GM23338 (cell line): ENCODE measurements around the gene FCHO2. TPM values are rescaled to one million over a fixed set of nuclear protein-coding genes. Genes with fewer than 3 reads are reported as not detected.

ENCODE experiments used
- ATAC-seq: fragments of 200-7000 bp; cut with Tn5 transposase; 3 replicates; pipeline ENCODE4 v1.9.1; 2020
- DNase-seq: peaks from one replicate; pipeline ENCODE4 v3.0.0-alpha.2; 2015; ENCODE audit warnings: low spot score
- H2AFZ ChIP-seq: fragments of 200-600 bp; sonication (generic); 2 replicates; pipeline ENCODE4 v1.8.0; 2016; ENCODE audit warnings: antibody characterized with exemption, mild to moderate bottlenecking, moderate library complexity
- H3F3A ChIP-seq: fragments of 200-600 bp; sonication (generic); replicated peaks from 2 replicates; pipeline ENCODE4 v1.8.0; 2017; ENCODE audit warnings: antibody characterized with exemption, mixed run types, low read depth
- H3K27ac ChIP-seq: fragments of 200-600 bp; sonication (generic); 2 replicates; pipeline ENCODE4 v1.6.1; 2016; ENCODE audit warnings: low read depth
- H3K27me3 ChIP-seq: fragments of 200-600 bp; sonication (generic); 2 replicates; pipeline ENCODE4 v1.8.0; 2016; ENCODE audit warnings: mild to moderate bottlenecking, mixed run types, moderate library complexity; ENCODE audit not compliant: insufficient read depth
- H3K36me3 ChIP-seq: fragments of 200-600 bp; sonication (generic); 2 replicates; pipeline ENCODE4 v1.8.0; 2016; ENCODE audit warnings: mild to moderate bottlenecking; ENCODE audit not compliant: insufficient read depth
- H3K4me1 ChIP-seq: fragments of 200-600 bp; sonication (generic); 2 replicates; pipeline ENCODE4 v1.8.0; 2016; ENCODE audit warnings: mild to moderate bottlenecking, moderate library complexity; ENCODE audit not compliant: insufficient read depth
- H3K4me2 ChIP-seq: fragments of 200-600 bp; sonication (generic); 2 replicates; pipeline ENCODE4 v1.7.1; 2017; ENCODE audit warnings: mixed run types
- H3K4me3 ChIP-seq: fragments of 200-600 bp; sonication (generic); 2 replicates; pipeline ENCODE4 v1.6.1; 2016; ENCODE audit warnings: mixed run types
- H3K79me2 ChIP-seq: fragments of 200-600 bp; sonication (generic); replicated peaks from 2 replicates; pipeline ENCODE4 v1.8.0; 2017; ENCODE audit warnings: mild to moderate bottlenecking; ENCODE audit not compliant: insufficient read depth
- H3K9me2 ChIP-seq: fragments of 200-600 bp; sonication (generic); 2 replicates; pipeline ENCODE4 v1.8.0; 2017; ENCODE audit not compliant: insufficient read depth
- H4K20me1 ChIP-seq: fragments of 200-600 bp; sonication (generic); replicated peaks from 2 replicates; pipeline ENCODE4 v1.8.0; 2017; ENCODE audit warnings: mild to moderate bottlenecking; ENCODE audit not compliant: insufficient read depth
- H3K27ac Mint-ChIP-seq: 2 replicates; pipeline ENCODE4 v1.8.0; 2020; ENCODE audit warnings: inconsistent platforms, mild to moderate bottlenecking, moderate library complexity, mixed read lengths
- H3K27me3 Mint-ChIP-seq: 3 replicates; pipeline ENCODE4 v1.8.0; 2022; ENCODE audit warnings: low read depth, mild to moderate bottlenecking, moderate library complexity, mixed read lengths, inconsistent platforms; ENCODE audit not compliant: insufficient read depth, poor library complexity
- H3K36me3 Mint-ChIP-seq: 3 replicates; pipeline ENCODE4 v1.8.0; 2021; ENCODE audit warnings: low read depth, mild to moderate bottlenecking, inconsistent platforms, moderate library complexity, mixed read lengths
- H3K4me1 Mint-ChIP-seq: 3 replicates; pipeline ENCODE4 v1.8.0; 2020; ENCODE audit warnings: mild to moderate bottlenecking, inconsistent platforms, mixed read lengths
- H3K4me3 Mint-ChIP-seq: 3 replicates; pipeline ENCODE4 v1.8.0; 2021; ENCODE audit warnings: moderate library complexity, mild to moderate bottlenecking, inconsistent platforms, mixed read lengths
- H3K9me3 Mint-ChIP-seq: 3 replicates; pipeline ENCODE4 v1.8.0; 2020; ENCODE audit warnings: moderate library complexity, mild to moderate bottlenecking, inconsistent platforms, mixed read lengths
- CTCF ChIP-seq, 2 experiments: fragments of 200-600 bp in 1 of 2; sonication (generic) in 1 of 2; conservative IDR thresholded peaks; 2 replicates each; pipeline versions ENCODE4 v1.5.1 to v1.6.1; 2016 to 2017; ENCODE audit warnings: antibody characterized with exemption in 2 of 2, low read depth in 2 of 2, mild to moderate bottlenecking in 2 of 2, moderate library complexity in 1 of 2
- ETS1 ChIP-seq: IDR thresholded peaks from 2 replicates; pipeline ENCODE4 v1.6.1; 2016; ENCODE audit warnings: antibody characterized with exemption
- EZH2phosphoT487 ChIP-seq: fragments of 200-600 bp; sonication (generic); IDR thresholded peaks from one replicate; pipeline ENCODE4 v1.8.1; 2018; ENCODE audit warnings: antibody characterized with exemption; ENCODE audit not compliant: unreplicated experiment
- JUNB ChIP-seq: IDR thresholded peaks from one replicate; pipeline ENCODE4 v1.6.1; 2016; ENCODE audit warnings: antibody characterized with exemption; ENCODE audit not compliant: unreplicated experiment
- NANOG ChIP-seq: IDR thresholded peaks from 2 replicates; pipeline ENCODE4 v1.6.1; 2016; ENCODE audit warnings: antibody characterized with exemption, borderline replicate concordance
- POLR2AphosphoS5 ChIP-seq: IDR thresholded peaks from 2 replicates; pipeline ENCODE4 v1.6.1; 2016; ENCODE audit warnings: antibody characterized with exemption, low read depth
- REST ChIP-seq: IDR thresholded peaks from one replicate; pipeline ENCODE4 v1.6.1; 2018; ENCODE audit warnings: antibody characterized with exemption; ENCODE audit not compliant: unreplicated experiment
- STAT1 ChIP-seq: IDR thresholded peaks from one replicate; pipeline ENCODE4 v1.6.1; 2016; ENCODE audit warnings: antibody characterized with exemption; ENCODE audit not compliant: unreplicated experiment
- ZNF114 ChIP-seq: fragments of 250-450 bp; sonication (Bioruptor Pico); IDR thresholded peaks from 2 replicates; pipeline ENCODE4 v1.5.0; 2020; ENCODE audit warnings: mild to moderate bottlenecking, moderate library complexity
- ZNF331 ChIP-seq: fragments of 250-450 bp; sonication (Bioruptor Pico); IDR thresholded peaks from 2 replicates; pipeline ENCODE4 v1.5.0; 2020; ENCODE audit warnings: low read depth, mild to moderate bottlenecking, moderate library complexity
- ZNF462 ChIP-seq: fragments of 250-450 bp; sonication (Bioruptor Pico); IDR thresholded peaks from 2 replicates; pipeline ENCODE4 v1.5.0; 2020; ENCODE audit warnings: mild to moderate bottlenecking, moderate library complexity
- polyA plus RNA-seq: library from polyadenylated mRNA; unstranded; fragments of >200 nt; fragmentation: Nextera tagmentation; extraction: Ambion mirVana; gene quantifications from 2 replicates; pipeline ENCODE4 v1.2.1, GENCODE V29; 2016
- total RNA-seq: library from RNA; depleted of rRNA; stranded (reverse); fragments of >200 nt; shearing (Covaris generic); gene quantifications from 2 replicates; pipeline ENCODE4 v1.2.3, GENCODE V29; 2014

Gene FCHO2
- total and polyA plus RNA-seq, 2 experiments from 2014 or later, result 8.4 to 10.1 TPM

- TF ChIP-seq NANOG (no peak), REST (no peak), CTCF (conservative IDR thresholded peaks at IDR 0.05; ENCODE audit: low read depth in 2 of 2) (no peak), POLR2AphosphoS5 (no peak), ZNF114 (CRISPR knock-in tag) (no peak), ETS1 (no peak), EZH2phosphoT487 (no peak)
These were observed 87.2 kb downstream of the FCHO2 start (continued) for GRCh38 chr5:73042993-73043392.

- H3F3A ChIP-seq, result peaks cover under 1% of the 10 kb centered on the region; the same call in 1 of the 2 replicates
- ATAC-seq (no peak), DNase-seq (no peak)
- H3K4me2 ChIP-seq, result no peak overlapping the region
- Mint-ChIP-seq H3K4me3 (no peak overlapping the region), H3K9me3 (no peaks in the 10 kb centered on the region), H3K27ac (no peak overlapping the region), H3K4me1 (peaks cover 5% of the 10 kb centered on the region; the same call in 1 of the 3 replicates), H3K36me3 (no peaks in the 10 kb centered on the region; the same call in 2 of the 3 replicates), H3K27me3 (no peaks in the 10 kb centered on the region)
- no peaks in the 10 kb centered on the region for H3K9me2 ChIP-seq
- peaks cover 11% of the 10 kb centered on the region for H3K4me1 ChIP-seq
- H3K36me3 ChIP-seq, result no peaks in the 10 kb centered on the region
- H3K79me2 ChIP-seq, result no peaks in the 10 kb centered on the region
- no peak overlapping the region for H3K4me3 ChIP-seq
- no peaks in the 10 kb centered on the region for H4K20me1 ChIP-seq
- H2AFZ ChIP-seq, result no peak overlapping the region
- H3K27ac ChIP-seq, result no peak overlapping the region
- no peaks in the 10 kb centered on the region for H3K27me3 ChIP-seq
- TF ChIP-seq ZNF114 (CRISPR knock-in tag), result no peak
- no peak for TF ChIP-seq EZH2phosphoT487
- TF ChIP-seq ZNF331 (CRISPR knock-in tag), result no peak
- no peak for TF ChIP-seq POLR2AphosphoS5
- TF ChIP-seq STAT1, result no peak
- no peak for TF ChIP-seq ZNF462 (CRISPR knock-in tag)
- no peak for TF ChIP-seq JUNB
These were observed 88.7 kb downstream of the FCHO2 start for GRCh38 chr5:73044546-73044945.
